SK-N-SH (cell line): ENCODE results near the gene ART5. TPM values are rescaled to one million over a fixed set of nuclear protein-coding genes. Genes with fewer than 3 reads are reported as not detected.

Source experiments
- CTCF ChIA-PET: fragments of 300-600, 350-600 bp; formaldehyde crosslinking; extraction: SDS; loops from one replicate; lab custom pipeline; 2021; lab: Yijun Ruan, JAX
- POLR2A ChIA-PET: fragments of 350-600 bp; sonication (Branson Sonifier 250); formaldehyde crosslinking; extraction: SDS; loops from one replicate; lab custom pipeline; 2020; ENCODE audit warnings: antibody characterized with exemption, inconsistent platforms; lab: Yijun Ruan, JAX
- DNase-seq: peaks from one replicate; pipeline ENCODE4 v3.0.0; 2012
- H2AFZ ChIP-seq: fragments of 200-600 bp; sonication (generic); 2 replicates; pipeline ENCODE4 v1.8.1; 2016; ENCODE audit warnings: antibody characterized with exemption, mild to moderate bottlenecking, low read depth
- H3F3A ChIP-seq: fragments of 200-600 bp; sonication (generic); replicated peaks from 2 replicates; pipeline ENCODE3; 2016; ENCODE audit warnings: antibody characterized with exemption, mild to moderate bottlenecking; ENCODE audit not compliant: insufficient read depth
- H3K27ac ChIP-seq, 2 experiments: fragments of 200-500 bp in 1 of 2; fragments of 200-600 bp in 1 of 2; sonication (Bioruptor generic) in 1 of 2; sonication (generic), shearing (Covaris generic) in 1 of 2; 2 replicates each; pipeline versions ENCODE4 v1.5.1 to v1.6.1; 2014 to 2016; ENCODE audit warnings: low read depth in 2 of 2, inconsistent platforms in 1 of 2, low read length in 1 of 2, mild to moderate bottlenecking in 1 of 2, mixed read lengths in 1 of 2
- H3K27me3 ChIP-seq: fragments of 200-600 bp; sonication (generic), shearing (Covaris generic); 2 replicates; pipeline ENCODE4 v1.6.1; 2016; ENCODE audit warnings: mixed run types; ENCODE audit not compliant: insufficient read depth
- H3K36me3 ChIP-seq, 2 experiments: fragments of 200-500 bp in 1 of 2; fragments of 200-600 bp in 1 of 2; sonication (Bioruptor generic) in 1 of 2; sonication (generic) in 1 of 2; replicated peaks in 1 of 2; 2 replicates each; pipeline versions ENCODE3 to v1.5.1; 2014 to 2016; ENCODE audit warnings: low read length in 1 of 2, mild to moderate bottlenecking in 1 of 2; ENCODE audit not compliant: insufficient read depth in 2 of 2, control insufficient read depth in 1 of 2
- H3K4me1 ChIP-seq, 2 experiments: fragments of 200-500 bp in 1 of 2; fragments of 200-600 bp in 1 of 2; sonication (Bioruptor generic) in 1 of 2; sonication (generic), shearing (Covaris generic) in 1 of 2; 2 replicates each; pipeline versions ENCODE4 v1.5.1 to v1.6.1; 2014 to 2016; ENCODE audit warnings: low read depth in 1 of 2, low read length in 1 of 2, mixed run types in 1 of 2; ENCODE audit not compliant: insufficient read depth in 2 of 2, control insufficient read depth in 1 of 2
- H3K4me2 ChIP-seq: fragments of 200-600 bp; sonication (generic), shearing (Covaris generic); 2 replicates; pipeline ENCODE4 v1.6.1; 2017; ENCODE audit warnings: mixed run types
- H3K4me3 ChIP-seq, 2 experiments: fragments of 200-500 bp in 1 of 2; fragments of 200-600 bp in 1 of 2; sonication (Bioruptor generic) in 1 of 2; sonication (generic), shearing (Covaris generic) in 1 of 2; 2 replicates each; pipeline versions ENCODE4 v1.5.1 to v1.8.1; 2014 to 2016; ENCODE audit warnings: low read depth in 2 of 2, inconsistent platforms in 1 of 2, low read length in 1 of 2, mild to moderate bottlenecking in 1 of 2, mixed read lengths in 1 of 2, moderate library complexity in 1 of 2
- H3K79me2 ChIP-seq: fragments of 200-600 bp; sonication (generic); 2 replicates; pipeline ENCODE4 v1.8.1; 2017; ENCODE audit warnings: mild to moderate bottlenecking; ENCODE audit not compliant: insufficient read depth
- H3K9ac ChIP-seq: fragments of 200-600 bp; sonication (generic); 2 replicates; pipeline ENCODE4 v1.6.1; 2017; ENCODE audit warnings: mixed run types
- H3K9me2 ChIP-seq: fragments of 200-600 bp; sonication (generic); 2 replicates; pipeline ENCODE4 v1.6.1; 2017; ENCODE audit warnings: mixed run types
- H3K9me3 ChIP-seq: fragments of 200-600 bp; sonication (generic); 2 replicates; pipeline ENCODE4 v1.6.1; 2017; ENCODE audit warnings: mixed run types, mild to moderate bottlenecking, moderate library complexity
- H4K20me1 ChIP-seq: fragments of 200-600 bp; sonication (generic); 2 replicates; pipeline ENCODE4 v1.6.1; 2017; ENCODE audit warnings: mild to moderate bottlenecking, mixed run types; ENCODE audit not compliant: insufficient read depth
- CTCF ChIP-seq: fragments of 200-600 bp; sonication (generic); IDR thresholded peaks from 2 replicates; pipeline ENCODE4 v1.6.1; 2017; ENCODE audit warnings: antibody characterized with exemption, mild to moderate bottlenecking, moderate library complexity
- ELF1 ChIP-seq: IDR thresholded peaks from 2 replicates; pipeline ENCODE4 v1.4.0; 2012
- EP300 ChIP-seq, 2 experiments: IDR thresholded peaks; 2 replicates each; pipeline versions ENCODE4 v1.4.0 to v1.6.1; 2012; ENCODE audit warnings: borderline replicate concordance in 1 of 2, low read depth in 1 of 2, low read length in 1 of 2
- EZH2phosphoT487 ChIP-seq: fragments of 200-600 bp; sonication (generic); IDR thresholded peaks from 2 replicates; pipeline ENCODE4 v1.6.1; 2017; ENCODE audit warnings: low read depth, mixed run types, mild to moderate bottlenecking, antibody characterized with exemption, moderate library complexity, borderline replicate concordance
- FOXM1 ChIP-seq: IDR thresholded peaks from 2 replicates; pipeline ENCODE4 v1.4.0; 2012; ENCODE audit warnings: low read depth, mild to moderate bottlenecking
- GABPA ChIP-seq: IDR thresholded peaks from 2 replicates; pipeline ENCODE4 v1.4.0; 2012; ENCODE audit warnings: low read depth, mild to moderate bottlenecking
- IRF3 ChIP-seq: fragments of 150-350 bp; IDR thresholded peaks from 2 replicates; pipeline ENCODE4 v1.6.1; 2016; ENCODE audit warnings: mild to moderate bottlenecking, low read depth, low read length
- MAX ChIP-seq: IDR thresholded peaks from 2 replicates; pipeline ENCODE4 v1.4.0; 2012; ENCODE audit warnings: low read depth
- MEF2A ChIP-seq: IDR thresholded peaks from 2 replicates; pipeline ENCODE4 v1.4.0; 2012; ENCODE audit warnings: low read depth, borderline replicate concordance
- NRF1 ChIP-seq: IDR thresholded peaks from 2 replicates; pipeline ENCODE4 v1.6.1; 2012; ENCODE audit warnings: low read depth, mild to moderate bottlenecking, low read length
- POLR2AphosphoS5 ChIP-seq: IDR thresholded peaks from 2 replicates; pipeline ENCODE4 v1.6.1; 2012; ENCODE audit warnings: low read depth, low read length
- RAD21 ChIP-seq: IDR thresholded peaks from 2 replicates; pipeline ENCODE4 v1.6.1; 2012; ENCODE audit warnings: mild to moderate bottlenecking, low read length
- REST ChIP-seq: IDR thresholded peaks from 2 replicates; pipeline ENCODE4 v1.6.1; 2012; ENCODE audit warnings: mild to moderate bottlenecking, low read depth, low read length, moderate library complexity
- RFX5 ChIP-seq: IDR thresholded peaks from 2 replicates; pipeline ENCODE4 v1.6.1; 2012; ENCODE audit warnings: mild to moderate bottlenecking, improper control_type of control experiment, low read length
- SIN3A ChIP-seq: IDR thresholded peaks from 2 replicates; pipeline ENCODE4 v1.6.1; 2012; ENCODE audit warnings: low read depth, mild to moderate bottlenecking, low read length, moderate library complexity, borderline replicate concordance
- TCF12 ChIP-seq: IDR thresholded peaks from 2 replicates; pipeline ENCODE4 v1.4.0; 2012
- USF1 ChIP-seq: IDR thresholded peaks from 2 replicates; pipeline ENCODE4 v1.4.0; 2012; ENCODE audit warnings: low read depth, borderline replicate concordance
- USF2 ChIP-seq: fragments of 150-350 bp; IDR thresholded peaks from 2 replicates; pipeline ENCODE4 v1.6.1; 2017; ENCODE audit warnings: antibody characterized with exemption, low read length, low read depth, borderline replicate concordance
- WGBS: methylation state at CpG from one replicate; pipeline ENCODE4 v1.1.6; 2017; ENCODE audit warnings: low lambda C conversion rate; 5-methylcytosine and 5-hydroxymethylcytosine counted together
- polyA plus RNA-seq, 3 experiments: library from polyadenylated mRNA; depleted of rRNA; stranded (reverse); fragments of >200 nt; gene quantifications; 2 replicates each; pipeline ENCODE4 v1.2.3, GENCODE V29; 2012

ART5 gene
- polyA plus RNA-seq, 1 of the 3 experiments (the other 2 are of a cell fraction) = 0.59 TPM

- DNase-seq = no peak
- Histone ChIP-seq H3K4me2 (no peak overlapping the region), H3K27me3 (no peaks in the 10 kb centered on the region)
Observed at GRCh38 chr11:3614742-3615171, 27.0 kb downstream of the ART5 start.

More at GRCh38 chr11:3614742-3615171, 27.0 kb downstream of the ART5 start:
- Histone ChIP-seq H4K20me1 (no peaks in the 10 kb centered on the region), H3F3A (no peaks in the 10 kb centered on the region), H3K9me3 (no peaks in the 10 kb centered on the region), H3K9ac (no peak overlapping the region), H3K79me2 (no peaks in the 10 kb centered on the region), H3K4me3 (no peak overlapping the region), H2AFZ (no peak overlapping the region), H3K36me3 (no peaks in the 10 kb centered on the region), H3K27ac (no peak overlapping the region), H3K4me1 (no peaks in the 10 kb centered on the region; a peak in 1 of 4 replicates), H3K9me2 (no peaks in the 10 kb centered on the region)
- WGBS = 43% methylated on average over 5 of the region's 5 CpGs
- CTCF ChIA-PET = interaction anchor here (0.8 to 1.2 kb wide), 5 partner anchors 10 to 458 kb away, joined by 3 to 4 read pairs (median 3); no protein-coding TSS in a partner anchor
- no peak for TF ChIP-seq ELF1
- TF ChIP-seq CTCF = no peak
- TF ChIP-seq SIN3A = no peak
- no peak for TF ChIP-seq MEF2A
- TF ChIP-seq RFX5 = no peak
- no peak for TF ChIP-seq NRF1
- TF ChIP-seq GABPA = no peak
- no peak for TF ChIP-seq IRF3
- TF ChIP-seq TCF12 = no peak
- TF ChIP-seq EP300 (IDR thresholded peaks at IDR 0.05; ENCODE audit: borderline replicate concordance in 1 of 2, low read depth in 1 of 2, low read length in 1 of 2) = no peak
- no peak for TF ChIP-seq USF1
- no peak for TF ChIP-seq MAX
- no peak for TF ChIP-seq USF2
- TF ChIP-seq POLR2AphosphoS5 = no peak
- no peak for TF ChIP-seq REST
- TF ChIP-seq RAD21 = no peak
- TF ChIP-seq FOXM1 = no peak
- no peak for TF ChIP-seq EZH2phosphoT487
- POLR2A ChIA-PET = no interaction called here
